Neural crest cell (in vitro differentiated cells): ENCODE results near the gene SNHG17. TPM values are rescaled to one million over a fixed set of nuclear protein-coding genes. Genes with fewer than 3 reads are reported as not detected.

ENCODE experiments used
- DNase-seq: peaks from one replicate; pipeline ENCODE4 v3.0.0; 2021; ENCODE audit warnings: low read depth, mixed read lengths, low spot score
- H3K27ac Mint-ChIP-seq: one replicate; pipeline ENCODE4 v1.8.0; 2021; ENCODE audit warnings: mild to moderate bottlenecking, mixed read lengths; ENCODE audit not compliant: unreplicated experiment
- H3K27me3 Mint-ChIP-seq: 2 replicates; pipeline ENCODE4 v1.8.0; 2021; ENCODE audit warnings: low read depth, mild to moderate bottlenecking, mixed read lengths
- H3K36me3 Mint-ChIP-seq: 2 replicates; pipeline ENCODE4 v1.8.0; 2021; ENCODE audit warnings: low read depth, mild to moderate bottlenecking, mixed read lengths
- H3K4me1 Mint-ChIP-seq: 2 replicates; pipeline ENCODE4 v1.8.0; 2021; ENCODE audit warnings: mixed read lengths
- H3K4me3 Mint-ChIP-seq: one replicate; pipeline ENCODE4 v1.8.0; 2021; ENCODE audit warnings: mild to moderate bottlenecking, mixed read lengths
- H3K9me3 Mint-ChIP-seq: 2 replicates; pipeline ENCODE4 v1.8.0; 2021; ENCODE audit warnings: mixed read lengths
- CTCF ChIP-seq: fragments of 200-600 bp; sonication (generic); conservative IDR thresholded peaks from 2 replicates; pipeline ENCODE4 v1.5.0; 2021; ENCODE audit warnings: antibody characterized with exemption, mild to moderate bottlenecking
- total RNA-seq: library from RNA; stranded (reverse); gene quantifications from 2 replicates; pipeline ENCODE4 v1.2.1, GENCODE V29; 2021

SNHG17 gene
- total RNA-seq, 1 donor from 2014 or later = 65.5 TPM

GRCh38 chr20:38429301-38429700 lies 5.8 kb downstream of the SNHG17 start:
- no peak for TF ChIP-seq CTCF
- Mint-ChIP-seq H3K27me3 (no peaks in the 10 kb centered on the region), H3K4me1 (peaks cover 35% of the 10 kb centered on the region), H3K4me3 (peak overlapping the region; percentile 68), H3K36me3 (peaks cover 42% of the 10 kb centered on the region), H3K27ac (no peak overlapping the region), H3K9me3 (no peaks in the 10 kb centered on the region)
- no peak for DNase-seq

DNA sequence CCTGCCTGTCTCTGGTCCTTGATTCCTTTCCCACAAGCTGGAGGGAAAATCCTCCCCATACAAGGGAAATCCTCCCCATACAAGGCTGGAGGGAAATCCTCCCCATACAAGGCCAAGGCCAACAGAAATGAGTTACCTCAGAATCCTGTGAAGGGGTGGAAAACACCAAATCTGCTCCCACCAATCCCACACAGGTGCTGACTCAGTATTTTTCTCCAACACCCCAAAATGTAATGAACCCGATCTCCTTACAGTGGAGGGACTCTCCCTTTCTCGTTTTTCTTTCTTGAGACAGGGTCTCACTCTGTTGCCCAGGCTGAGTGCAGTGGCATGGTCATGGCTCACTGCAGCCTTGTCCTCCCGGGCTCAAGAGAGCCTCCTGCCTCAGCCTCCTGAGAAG lies 6.3 kb downstream of the SNHG17 start:
- H3K27me3 Mint-ChIP-seq = no peaks in the 10 kb centered on the region
- TF ChIP-seq CTCF = no peak
- peaks cover 30% of the 10 kb centered on the region for H3K4me1 Mint-ChIP-seq
- H3K4me3 Mint-ChIP-seq = peak overlapping the region; percentile 68
- H3K36me3 Mint-ChIP-seq = peaks cover 39% of the 10 kb centered on the region
- no peak overlapping the region for H3K27ac Mint-ChIP-seq
- no peaks in the 10 kb centered on the region for H3K9me3 Mint-ChIP-seq
- DNase-seq = no peak

DNA sequence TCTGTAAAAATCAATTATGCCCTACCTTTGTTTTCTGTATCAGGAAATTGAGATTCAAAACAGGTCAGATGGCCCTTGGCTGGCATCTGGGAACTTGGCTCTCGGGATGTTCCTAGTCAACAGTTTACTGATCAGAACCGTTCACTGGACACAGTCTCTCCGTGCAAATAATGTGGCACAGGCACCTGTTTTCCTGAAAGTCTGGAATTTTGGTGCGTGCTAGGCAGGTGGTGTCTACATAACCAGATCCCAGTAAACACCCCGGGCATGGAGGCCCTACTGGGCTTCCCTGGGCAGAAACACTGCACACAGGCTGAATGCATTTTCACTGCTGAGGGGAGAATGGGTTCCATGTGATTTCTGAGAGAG lies 7.5 kb downstream of the SNHG17 start:
- TF ChIP-seq CTCF = no peak
- Mint-ChIP-seq H3K36me3 (peaks cover 41% of the 10 kb centered on the region), H3K27me3 (no peaks in the 10 kb centered on the region), H3K4me3 (no peak overlapping the region), H3K27ac (no peak overlapping the region), H3K4me1 (peaks cover 26% of the 10 kb centered on the region), H3K9me3 (no peaks in the 10 kb centered on the region)
- DNase-seq = no peak

- Mint-ChIP-seq H3K36me3 (peaks cover 32% of the 10 kb centered on the region), H3K27ac (no peak overlapping the region), H3K9me3 (no peaks in the 10 kb centered on the region), H3K4me3 (no peak overlapping the region), H3K27me3 (no peaks in the 10 kb centered on the region), H3K4me1 (peaks cover 15% of the 10 kb centered on the region)
- no peak for DNase-seq
- no peak for TF ChIP-seq CTCF
Measured at GRCh38 chr20:38426006-38426897, 8.9 kb downstream of the SNHG17 start.

GRCh38 chr20:38424401-38424800 lies 10.7 kb downstream of the SNHG17 start:
- DNase-seq = no peak
- no peak overlapping the region for H3K27ac Mint-ChIP-seq
- no peaks in the 10 kb centered on the region for H3K27me3 Mint-ChIP-seq
- H3K36me3 Mint-ChIP-seq = peaks cover 28% of the 10 kb centered on the region
- no peak overlapping the region for H3K4me3 Mint-ChIP-seq
- TF ChIP-seq CTCF = no peak
- H3K4me1 Mint-ChIP-seq = peaks cover 7% of the 10 kb centered on the region
- H3K9me3 Mint-ChIP-seq = no peaks in the 10 kb centered on the region
